ENCODE measurements around the gene DTX3L.

DTX3L gene

GRCh38 chr3:122523317-122523716 lies 40.8 kb upstream of the DTX3L start:
- Histone ChIP-seq H4K20me1 (ENCODE audit: insufficient read depth, low read length, poor library complexity, severe bottlenecking) (no peaks in the 10 kb centered on the region), H3F3A (ENCODE audit: low read depth) (no peaks in the 10 kb centered on the region), H3K9me3 (ENCODE audit: insufficient read depth, low read depth, low read length) (no peaks in the 10 kb centered on the region), H3K9me2 (replicated peaks; ENCODE audit: low read depth, low read length) (no peaks in the 10 kb centered on the region), H2AFZ (ENCODE audit: low read length) (no peak overlapping the region), H3K9ac (ENCODE audit: low read depth, low read length, poor library complexity, severe bottlenecking) (no peak overlapping the region), H3K79me2 (ENCODE audit: insufficient read depth, low read length) (no peaks in the 10 kb centered on the region), H3K27me3 (ENCODE audit: insufficient read depth, low read length, poor library complexity, severe bottlenecking) (no peaks in the 10 kb centered on the region), H3K4me2 (ENCODE audit: low read depth, low read length, poor library complexity, severe bottlenecking) (no peak overlapping the region), H3K4me3 (ENCODE audit: low read length, poor library complexity, severe bottlenecking) (no peak overlapping the region), H3K36me3 (ENCODE audit: insufficient read depth, low read length) (no peaks in the 10 kb centered on the region), H3K4me1 (ENCODE audit: insufficient read depth, low read length, poor library complexity, severe bottlenecking) (no peaks in the 10 kb centered on the region)
- TF ChIP-seq EZH2phosphoT487 (IDR thresholded peaks at IDR 0.05; ENCODE audit: borderline replicate concordance) (no peak), CTCF (conservative IDR thresholded peaks at IDR 0.05; ENCODE audit: low read length) (no peak)

GRCh38 chr3:122530164-122530563 lies 34.0 kb upstream of the DTX3L start:
- Histone ChIP-seq H3K9me3 (ENCODE audit: insufficient read depth, low read depth, low read length) (no peaks in the 10 kb centered on the region), H3K36me3 (ENCODE audit: insufficient read depth, low read length) (no peaks in the 10 kb centered on the region), H4K20me1 (ENCODE audit: insufficient read depth, low read length, poor library complexity, severe bottlenecking) (peaks cover 2% of the 10 kb centered on the region), H3K9ac (ENCODE audit: low read depth, low read length, poor library complexity, severe bottlenecking) (no peak overlapping the region), H3K4me2 (ENCODE audit: low read depth, low read length, poor library complexity, severe bottlenecking) (no peak overlapping the region), H3K9me2 (replicated peaks; ENCODE audit: low read depth, low read length) (no peaks in the 10 kb centered on the region), H3K79me2 (ENCODE audit: insufficient read depth, low read length) (no peaks in the 10 kb centered on the region), H2AFZ (ENCODE audit: low read length) (no peak overlapping the region), H3F3A (ENCODE audit: low read depth) (0 out of 2 replicates have a peak, but pooled peaks cover 2% of the 10 kb centered on the region), H3K4me3 (ENCODE audit: low read length, poor library complexity, severe bottlenecking) (no peak overlapping the region), H3K4me1 (ENCODE audit: insufficient read depth, low read length, poor library complexity, severe bottlenecking) (peaks cover 12% of the 10 kb centered on the region), H3K27me3 (ENCODE audit: insufficient read depth, low read length, poor library complexity, severe bottlenecking) (no peaks in the 10 kb centered on the region)
- TF ChIP-seq CTCF (conservative IDR thresholded peaks at IDR 0.05; ENCODE audit: low read length) (no peak), EZH2phosphoT487 (IDR thresholded peaks at IDR 0.05; ENCODE audit: borderline replicate concordance) (no peak)

GRCh38 chr3:122533480-122533879 lies 30.7 kb upstream of the DTX3L start:
- Histone ChIP-seq H3K4me2 (ENCODE audit: low read depth, low read length, poor library complexity, severe bottlenecking) (no peak overlapping the region), H3F3A (ENCODE audit: low read depth) (0 out of 2 replicates have a peak, but pooled peaks cover 2% of the 10 kb centered on the region), H3K4me1 (ENCODE audit: insufficient read depth, low read length, poor library complexity, severe bottlenecking) (peaks cover 12% of the 10 kb centered on the region), H4K20me1 (ENCODE audit: insufficient read depth, low read length, poor library complexity, severe bottlenecking) (peaks cover 2% of the 10 kb centered on the region), H3K36me3 (ENCODE audit: insufficient read depth, low read length) (no peaks in the 10 kb centered on the region), H3K9ac (ENCODE audit: low read depth, low read length, poor library complexity, severe bottlenecking) (no peak overlapping the region), H3K9me2 (replicated peaks; ENCODE audit: low read depth, low read length) (no peaks in the 10 kb centered on the region), H3K9me3 (ENCODE audit: insufficient read depth, low read depth, low read length) (no peaks in the 10 kb centered on the region), H3K79me2 (ENCODE audit: insufficient read depth, low read length) (no peaks in the 10 kb centered on the region), H3K27me3 (ENCODE audit: insufficient read depth, low read length, poor library complexity, severe bottlenecking) (no peaks in the 10 kb centered on the region), H2AFZ (ENCODE audit: low read length) (no peak overlapping the region), H3K4me3 (ENCODE audit: low read length, poor library complexity, severe bottlenecking) (no peak overlapping the region)
- TF ChIP-seq EZH2phosphoT487 (IDR thresholded peaks at IDR 0.05; ENCODE audit: borderline replicate concordance) (no peak), CTCF (conservative IDR thresholded peaks at IDR 0.05; ENCODE audit: low read length) (no peak)
